Esophagus muscularis mucosa (tissue), 4 donors: ENCODE data around the gene PODNL1. TPM values are rescaled to one million over a fixed set of nuclear protein-coding genes. Genes with fewer than 3 reads are reported as not detected.
A peak's percentile ranks its signal among the peaks of the same experiment; 100 is the strongest.

Source experiments
- DNase-seq: peaks from one replicate; pipeline ENCODE4 v3.0.0-alpha.2; 2017; ENCODE audit errors: extremely low spot score
- H3K27ac ChIP-seq, 4 donors: fragments of 200-600 bp; sonication (generic); replicated peaks in 1 of 4; 1 replicate in 3 of 4; 2 replicates in 1 of 4; pipeline ENCODE4 v1.5.1; 2016 to 2019; ENCODE audit warnings: mild to moderate bottlenecking in 1 of 4
- H3K27me3 ChIP-seq, 4 donors: fragments of 200-600 bp; sonication (generic); one replicate each; pipeline versions ENCODE4 v1.5.1 to v1.6.0; 2016 to 2019
- H3K36me3 ChIP-seq, 4 donors: fragments of 200-600 bp; sonication (generic); one replicate each; pipeline ENCODE4 v1.5.1; 2016 to 2019
- H3K4me1 ChIP-seq, 4 donors: fragments of 200-600 bp; sonication (generic); one replicate each; pipeline ENCODE4 v1.5.1; 2016 to 2019
- H3K4me3 ChIP-seq, 4 donors: fragments of 200-600 bp; sonication (generic); 1 replicate in 2 of 4; 2 replicates in 2 of 4; pipeline ENCODE4 v1.5.1; 2016 to 2019; ENCODE audit warnings: mild to moderate bottlenecking in 4 of 4, moderate library complexity in 1 of 4
- H3K9me3 ChIP-seq, 4 donors: fragments of 200-600 bp; sonication (generic); 1 replicate in 3 of 4; 2 replicates in 1 of 4; pipeline ENCODE4 v1.5.1; 2016 to 2019
- CTCF ChIP-seq, 3 experiments: fragments of 200-600 bp in 2 of 3; fragments of 450-650 bp in 1 of 3; sonication (generic) in 2 of 3; IDR thresholded peaks; one replicate each; pipeline ENCODE4 v1.5.1; 2017 to 2019; ENCODE audit warnings: antibody characterized with exemption in 3 of 3, mild to moderate bottlenecking in 2 of 3, moderate library complexity in 1 of 3
- EP300 ChIP-seq: sonication (generic); formaldehyde crosslinking; IDR thresholded peaks from one replicate; pipeline ENCODE4 v1.6.1; 2017; ENCODE audit warnings: antibody characterized with exemption
- POLR2A ChIP-seq: fragments of 450-650 bp; IDR thresholded peaks from one replicate; pipeline ENCODE4 v1.6.1; 2017; ENCODE audit warnings: antibody characterized with exemption, moderate library complexity, mild to moderate bottlenecking, low read depth
- POLR2AphosphoS5 ChIP-seq, 2 donors: sonication (generic); formaldehyde crosslinking; IDR thresholded peaks; one replicate each; pipeline ENCODE4 v1.6.1; 2017; ENCODE audit warnings: antibody characterized with exemption in 2 of 2
- WGBS: methylation state at CpG from one replicate; pipeline ENCODE4 v1.1.5; 2018; 5-methylcytosine and 5-hydroxymethylcytosine counted together
- intact Hi-C: fragments of 100-400 bp; cut with DNase I; formaldehyde crosslinking; loops from one replicate; pipeline ENCODE4 v1.15.1; 2023
- total RNA-seq, 4 donors: library from RNA; depleted of rRNA; stranded (reverse); fragments of >200 nt; gene quantifications; one replicate each; pipeline versions ENCODE4 v1.1.0 to v1.2.1, GENCODE V29; 2016

PODNL1 gene
- total RNA-seq, 4 donors from 2014 or later: 0.66 to 0.69 TPM; not detected in 2

DNA sequence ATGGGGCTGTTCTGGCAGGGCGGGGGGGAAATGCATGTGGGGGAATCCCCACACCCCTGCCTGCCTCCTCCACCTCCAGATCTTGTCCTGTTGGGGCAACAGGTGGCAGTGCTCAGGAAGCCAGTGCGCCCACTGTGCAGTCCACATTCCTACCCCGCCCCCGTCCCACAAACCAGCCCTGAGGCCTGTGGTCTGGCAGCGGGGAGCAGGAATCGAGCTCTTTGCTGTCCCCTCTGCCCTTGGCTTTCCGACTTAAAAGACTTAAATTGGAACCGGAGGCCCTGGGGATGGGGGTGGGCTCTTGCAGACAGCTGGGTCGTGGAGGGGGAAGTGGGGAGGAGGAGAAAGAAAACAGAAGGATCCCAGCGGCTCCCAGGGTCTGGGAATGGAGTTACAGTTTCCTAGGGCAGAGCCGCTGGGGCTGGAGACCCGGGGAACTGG is 56.9 kb downstream of the PODNL1 start:
- no peaks in the 10 kb centered on the region for H3K9me3 ChIP-seq
- H3K27me3 ChIP-seq: no peaks in the 10 kb centered on the region
- H3K4me1 ChIP-seq: peaks cover 15 to 32% (median 27%) of the 10 kb centered on the region in 4 donors
- DNase-seq: no peak
- intact Hi-C loops: loop anchor here (5.0 kb wide), 1 partner anchor 176 kb away; no protein-coding TSS in a partner anchor
- TF ChIP-seq CTCF (IDR thresholded peaks at IDR 0.05): no peak
- TF ChIP-seq POLR2A: no peak
- no peak for TF ChIP-seq EP300
- TF ChIP-seq POLR2AphosphoS5 (IDR thresholded peaks at IDR 0.05): no peak
- peak overlapping the region; percentile 74 to 79 (median 78) for H3K27ac ChIP-seq
- WGBS: 50% methylated on average over 7 of the region's 12 CpGs
- no peak overlapping the region for H3K4me3 ChIP-seq
- H3K36me3 ChIP-seq: no peaks in the 10 kb centered on the region

Other genes with a start within 250 kb of the PODNL1 start
- gene MRI1, start 173.9 kb downstream of the PODNL1 start, total RNA-seq: 10 to 100 TPM; 28.2 to 60.2 (median 38.5) TPM
- gene C19orf53, start 164.0 kb downstream of the PODNL1 start, total RNA-seq: 100 to 1,000 TPM in 2 of 4 donors, 10 to 100 TPM in 2; 87.4 to 168 (median 104) TPM
- 10 to 100 TPM in 1 of 4 donors, 1 to 10 TPM in 3; 5.3 to 11.6 (median 7.8) TPM for gene ZSWIM4, start 143.0 kb downstream of the PODNL1 start, total RNA-seq
- gene NANOS3, start 61.3 kb downstream of the PODNL1 start, total RNA-seq: not detected
- gene BRME1, start 32.3 kb downstream of the PODNL1 start, total RNA-seq: 1 to 10 TPM in 1 of 4 donors, under 1 TPM in 3; 0.42 to 1.1 (median 0.78) TPM
- 10 to 100 TPM; 22.9 to 42.8 (median 33.6) TPM for gene CC2D1A, start 32.2 kb downstream of the PODNL1 start, total RNA-seq
- gene DCAF15, start 14.1 kb upstream of the PODNL1 start, total RNA-seq: 10 to 100 TPM in 3 of 4 donors, 1 to 10 TPM in 1; 9.8 to 23.9 (median 13.4) TPM
- 1 to 10 TPM; 2.9 to 8.9 (median 4.5) TPM for gene RFX1, start 67.9 kb upstream of the PODNL1 start, total RNA-seq
- gene RLN3, start 89.7 kb upstream of the PODNL1 start, total RNA-seq: not detected
- gene IL27RA, start 93.3 kb upstream of the PODNL1 start, total RNA-seq: 1 to 10 TPM; 3.0 to 5.5 (median 4.5) TPM
- under 1 TPM in 2 of 4 donors, not detected in 2; 0.32 to 0.42 TPM for gene PALM3, start 123.7 kb upstream of the PODNL1 start, total RNA-seq
- gene MISP3, start 134.4 kb upstream of the PODNL1 start, total RNA-seq: 10 to 100 TPM in 1 of 4 donors, 1 to 10 TPM in 3; 1.5 to 11.1 (median 7.6) TPM
- not detected for gene C19orf67, start 147.4 kb upstream of the PODNL1 start, total RNA-seq
- 10 to 100 TPM; 24.1 to 75.6 (median 48.8) TPM for gene SAMD1, start 152.3 kb upstream of the PODNL1 start, total RNA-seq
- gene PRKACA, start 179.3 kb upstream of the PODNL1 start, total RNA-seq: 100 to 1,000 TPM in 2 of 4 donors, 10 to 100 TPM in 2; 76.0 to 125 (median 93.3) TPM
- 1 to 10 TPM in 1 of 4 donors, under 1 TPM in 2, not detected in 1; 0.63 to 1.3 (median 0.65) TPM for gene ASF1B, start 198.2 kb upstream of the PODNL1 start, total RNA-seq